GM20000 (cell line): ENCODE results near the gene SPECC1L.

Experiments
- DNase-seq: peaks from one replicate; pipeline ENCODE4 v3.0.0; 2012; ENCODE audit warnings: low spot score
- CTCF ChIP-seq: IDR thresholded peaks from 2 replicates; pipeline ENCODE4 v1.5.1; 2012; ENCODE audit warnings: mild to moderate bottlenecking, control low read depth; ENCODE audit errors: extremely low read depth, missing control alignments

The SPECC1L gene

GRCh38 chr22:24393848-24394247 lies 123.2 kb downstream of the SPECC1L start:
- TF ChIP-seq CTCF = no peak
- DNase-seq = no peak

- TF ChIP-seq CTCF = no peak
- DNase-seq = no peak
Measured at GRCh38 chr22:24394254-24394653, 123.6 kb downstream of the SPECC1L start.

GRCh38 chr22:24398409-24398808 lies 127.8 kb downstream of the SPECC1L start:
- TF ChIP-seq CTCF = no peak
- no peak for DNase-seq

- DNase-seq = no peak
Measured at GRCh38 chr22:24400034-24400725, 129.5 kb downstream of the SPECC1L start.

GRCh38 chr22:24400726-24401596 lies 130.3 kb downstream of the SPECC1L start:
- no peak for DNase-seq
- no peak for TF ChIP-seq CTCF

More at GRCh38 chr22:24400034-24400725, 129.5 kb downstream of the SPECC1L start:
- no peak for TF ChIP-seq CTCF

GRCh38 chr22:24401931-24402367 lies 131.3 kb downstream of the SPECC1L start:
- no peak for TF ChIP-seq CTCF
- DNase-seq = no peak
